Measurements from ENCODE around the gene ITIH5.

The ITIH5 gene

DNA sequence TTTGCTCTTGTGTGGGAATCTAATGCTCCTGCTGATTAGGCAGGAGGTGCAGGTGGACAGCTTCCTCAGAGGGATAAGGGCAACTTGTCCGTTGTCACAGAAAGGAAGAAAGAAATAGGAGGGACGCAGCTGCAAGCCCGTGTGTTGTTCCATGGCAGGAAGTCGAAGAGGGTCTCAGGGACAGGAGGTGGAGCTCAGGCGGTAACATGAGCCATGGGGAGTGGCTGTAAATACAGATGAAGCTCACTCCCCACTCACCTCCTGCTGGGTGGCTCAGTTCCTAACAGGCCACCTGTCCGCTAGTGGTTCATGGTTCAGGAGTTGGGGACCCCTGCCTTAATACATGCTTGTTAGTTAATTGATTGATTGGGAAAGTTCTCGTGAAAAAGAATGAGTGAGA is 154.3 kb downstream of the ITIH5 start:
- no peak for DNase-seq

DNA sequence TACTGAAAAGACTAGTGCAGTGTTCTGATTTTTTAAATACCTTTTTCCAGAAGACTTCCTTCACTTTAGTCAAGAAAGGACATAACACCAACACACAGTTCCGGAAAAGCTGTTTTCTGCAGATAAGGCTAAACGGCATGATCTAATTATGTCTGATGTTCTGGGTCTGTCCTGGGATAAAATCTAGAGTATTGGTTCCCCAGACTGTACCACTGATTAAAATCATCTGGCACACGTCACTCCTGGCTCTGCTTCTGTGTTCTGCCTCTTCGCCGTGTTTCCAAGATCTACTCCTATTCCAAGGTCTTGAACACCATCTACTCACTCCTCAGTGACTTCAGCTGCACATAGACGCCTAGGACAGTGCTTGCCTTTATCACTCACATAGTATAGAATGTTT is 155.2 kb downstream of the ITIH5 start:
- DNase-seq = no peak
